ENCODE data around the gene SLC25A13.
"Not testable (repeated sequence)": the region's sequence is repeated elsewhere in the genome, so short reads cannot be mapped to it uniquely, and the experiment has no call there.

Gene SLC25A13

DNA sequence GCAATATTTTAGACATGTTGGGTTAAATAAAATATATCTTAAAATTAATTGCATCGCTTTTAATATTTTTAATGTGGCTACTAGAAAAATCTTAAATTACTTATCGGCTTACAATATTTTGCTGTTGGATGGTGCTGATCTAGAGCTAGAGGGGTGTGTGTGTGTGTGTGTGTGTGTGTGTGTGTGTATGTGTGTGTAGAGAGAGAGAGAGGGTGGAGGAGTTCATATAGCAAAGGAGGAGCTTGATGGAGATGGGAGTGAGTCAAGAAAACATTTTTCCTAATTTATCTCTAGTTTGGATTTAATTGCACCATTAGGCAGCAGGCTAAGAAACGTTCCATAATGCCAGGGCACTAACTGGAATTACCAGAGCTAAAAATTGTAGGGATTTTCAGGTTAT, 10.4 kb upstream of the SLC25A13 start:
- in situ Hi-C loops (cut with MboI; ENCODE audit: low pct_unique_long_range_greater_than_20kb, low sequenced_read_pairs, unreplicated experiment), result no loop called here
- TF ChIP-seq, protein P1, sequence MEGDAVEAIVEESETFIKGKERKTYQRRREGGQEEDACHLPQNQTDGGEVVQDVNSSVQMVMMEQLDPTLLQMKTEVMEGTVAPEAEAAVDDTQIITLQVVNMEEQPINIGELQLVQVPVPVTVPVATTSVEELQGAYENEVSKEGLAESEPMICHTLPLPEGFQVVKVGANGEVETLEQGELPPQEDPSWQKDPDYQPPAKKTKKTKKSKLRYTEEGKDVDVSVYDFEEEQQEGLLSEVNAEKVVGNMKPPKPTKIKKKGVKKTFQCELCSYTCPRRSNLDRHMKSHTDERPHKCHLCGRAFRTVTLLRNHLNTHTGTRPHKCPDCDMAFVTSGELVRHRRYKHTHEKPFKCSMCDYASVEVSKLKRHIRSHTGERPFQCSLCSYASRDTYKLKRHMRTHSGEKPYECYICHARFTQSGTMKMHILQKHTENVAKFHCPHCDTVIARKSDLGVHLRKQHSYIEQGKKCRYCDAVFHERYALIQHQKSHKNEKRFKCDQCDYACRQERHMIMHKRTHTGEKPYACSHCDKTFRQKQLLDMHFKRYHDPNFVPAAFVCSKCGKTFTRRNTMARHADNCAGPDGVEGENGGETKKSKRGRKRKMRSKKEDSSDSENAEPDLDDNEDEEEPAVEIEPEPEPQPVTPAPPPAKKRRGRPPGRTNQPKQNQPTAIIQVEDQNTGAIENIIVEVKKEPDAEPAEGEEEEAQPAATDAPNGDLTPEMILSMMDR (IDR thresholded peaks at IDR 0.05; ENCODE audit: extremely low read depth, insufficient read depth, missing control alignments), result no peak
- DNase-seq (ENCODE audit: low spot score), result no peak

DNA sequence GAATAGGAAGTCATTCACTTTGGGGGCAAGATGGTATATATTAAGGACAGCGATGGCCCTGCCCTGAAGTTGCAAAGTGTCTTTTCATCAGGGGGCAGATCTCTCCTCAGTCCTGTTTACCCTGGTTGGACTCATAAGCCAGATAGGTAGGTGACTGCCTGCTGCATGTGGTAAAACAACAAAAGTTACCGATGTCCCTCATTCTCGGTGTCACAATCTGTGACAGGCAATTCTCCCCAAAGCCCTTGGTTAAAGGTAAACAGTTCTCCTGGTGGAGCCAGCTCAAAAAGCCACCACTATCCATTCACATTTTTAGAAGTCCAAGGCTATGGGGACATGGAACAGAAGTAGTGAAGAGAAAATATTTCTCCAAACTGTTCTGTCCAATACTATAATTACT, 9.9 kb upstream of the SLC25A13 start:
- TF ChIP-seq, protein P1 (IDR thresholded peaks at IDR 0.05; ENCODE audit: extremely low read depth, insufficient read depth, missing control alignments), result no peak
- in situ Hi-C loops (cut with MboI; ENCODE audit: low pct_unique_long_range_greater_than_20kb, low sequenced_read_pairs, unreplicated experiment), result no loop called here
- DNase-seq (ENCODE audit: low spot score), result no peak

DNA sequence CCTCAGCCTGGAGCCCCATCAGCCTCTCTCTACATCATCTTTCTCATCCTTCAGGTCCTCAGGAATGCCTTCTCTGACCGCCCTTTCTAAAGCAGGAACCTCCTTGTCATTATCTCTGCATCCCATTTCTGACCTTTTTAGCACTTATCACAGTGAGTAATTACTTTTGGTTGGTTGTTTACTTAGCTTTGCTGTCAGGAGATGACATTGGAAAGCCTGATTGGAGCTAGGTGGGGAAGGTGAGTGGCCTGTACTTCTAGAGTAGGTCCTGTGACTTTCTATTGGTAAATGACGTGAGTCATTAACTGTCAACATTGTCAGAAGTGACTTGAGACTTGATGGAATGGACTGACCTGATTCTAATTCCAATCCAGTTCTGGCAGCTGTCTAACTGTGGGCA, 9.3 kb upstream of the SLC25A13 start:
- DNase-seq (ENCODE audit: low spot score), result no peak
- TF ChIP-seq, protein P1 (IDR thresholded peaks at IDR 0.05; ENCODE audit: extremely low read depth, insufficient read depth, missing control alignments), result no peak
- in situ Hi-C loops (cut with MboI; ENCODE audit: low pct_unique_long_range_greater_than_20kb, low sequenced_read_pairs, unreplicated experiment), result no loop called here

DNA sequence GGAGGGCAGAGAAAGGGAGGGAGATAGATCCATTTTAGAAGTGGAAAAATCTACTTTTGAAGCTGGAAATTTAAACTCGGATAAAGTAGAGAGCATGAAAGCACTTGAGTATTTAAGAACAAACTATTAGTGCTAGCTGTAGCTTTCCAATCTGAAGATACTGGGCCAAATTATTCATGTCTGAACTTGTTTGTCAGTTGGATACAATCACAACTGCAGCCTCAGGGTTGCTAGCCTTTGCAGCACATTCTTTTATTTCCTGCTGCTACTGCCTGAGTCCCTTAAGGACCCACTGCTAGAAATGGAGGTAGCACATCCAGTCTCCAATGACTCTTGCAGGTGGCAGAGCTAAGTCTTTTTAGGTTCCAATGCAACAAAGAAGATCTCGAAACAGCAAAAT, 8.3 kb upstream of the SLC25A13 start:
- no peak for DNase-seq (ENCODE audit: low spot score)
- in situ Hi-C loops (cut with MboI; ENCODE audit: low pct_unique_long_range_greater_than_20kb, low sequenced_read_pairs, unreplicated experiment), result no loop called here
- TF ChIP-seq, protein P1 (IDR thresholded peaks at IDR 0.05; ENCODE audit: extremely low read depth, insufficient read depth, missing control alignments), result no peak

DNA sequence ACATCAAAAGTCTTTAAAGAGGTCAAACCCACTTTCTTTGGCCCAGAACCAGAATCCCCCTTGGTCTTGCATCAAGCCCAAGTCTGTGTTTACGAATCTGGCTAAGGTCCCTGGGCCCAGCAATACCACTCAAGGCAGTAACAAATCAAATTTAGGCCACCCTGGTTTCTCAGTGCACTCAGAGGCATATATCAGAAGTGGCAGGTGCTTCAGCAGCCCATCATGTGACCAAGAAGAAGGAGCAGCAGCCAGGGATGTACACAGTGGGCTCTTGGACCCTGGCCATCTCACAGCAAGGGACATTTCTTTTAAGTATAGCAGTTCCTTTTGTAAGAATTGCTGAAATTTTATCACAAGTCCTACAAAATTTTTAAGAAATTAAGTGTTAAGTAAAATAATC, 7.3 kb upstream of the SLC25A13 start:
- TF ChIP-seq, protein P1 (IDR thresholded peaks at IDR 0.05; ENCODE audit: extremely low read depth, insufficient read depth, missing control alignments), result no peak
- DNase-seq (ENCODE audit: low spot score), result no peak
- in situ Hi-C loops (cut with MboI; ENCODE audit: low pct_unique_long_range_greater_than_20kb, low sequenced_read_pairs, unreplicated experiment), result no loop called here

DNA sequence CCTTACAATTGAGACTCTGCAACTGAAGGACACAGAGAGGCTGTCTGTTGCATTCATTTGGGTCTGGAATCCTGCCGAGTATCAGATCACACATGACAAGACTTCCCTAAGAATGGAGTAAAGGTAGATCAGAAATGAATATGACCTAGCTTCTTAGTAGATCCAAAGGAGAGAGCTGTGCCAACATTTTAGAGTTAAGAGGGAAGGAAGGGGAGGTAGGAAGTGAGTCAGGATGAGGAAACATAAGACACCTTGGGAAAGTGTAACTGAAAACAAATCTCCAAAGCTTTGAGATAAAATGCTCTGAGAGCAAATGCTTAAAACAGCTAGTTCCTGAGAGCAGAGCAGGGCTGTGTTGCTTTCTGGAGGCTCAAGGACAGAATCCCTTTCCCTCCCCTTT, 6.1 kb upstream of the SLC25A13 start:
- in situ Hi-C loops (cut with MboI; ENCODE audit: low pct_unique_long_range_greater_than_20kb, low sequenced_read_pairs, unreplicated experiment), result no loop called here
- DNase-seq (ENCODE audit: low spot score), result no peak
- TF ChIP-seq, protein P1 (IDR thresholded peaks at IDR 0.05; ENCODE audit: extremely low read depth, insufficient read depth, missing control alignments), result no peak

DNA sequence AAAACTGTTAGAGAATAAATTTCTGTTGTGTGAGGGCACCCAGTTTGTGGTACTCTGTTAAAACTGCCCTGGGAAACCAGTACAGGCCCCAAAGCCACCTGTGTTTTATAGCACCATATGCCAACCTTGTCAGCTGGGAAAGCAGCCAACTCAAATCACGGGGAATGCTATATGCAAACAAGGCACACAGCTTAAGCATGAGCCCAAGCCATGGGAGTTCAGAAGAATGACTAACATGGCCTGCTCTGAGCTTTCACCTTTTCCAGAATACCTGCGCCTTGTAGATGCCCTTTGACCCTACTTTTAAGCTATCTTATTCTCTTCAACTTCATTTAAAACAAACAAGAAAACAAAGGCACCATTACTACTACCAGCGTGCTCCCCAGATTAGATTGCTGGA, 5.5 kb upstream of the SLC25A13 start:
- in situ Hi-C loops (cut with MboI; ENCODE audit: low pct_unique_long_range_greater_than_20kb, low sequenced_read_pairs, unreplicated experiment), result no loop called here
- TF ChIP-seq, protein P1 (IDR thresholded peaks at IDR 0.05; ENCODE audit: extremely low read depth, insufficient read depth, missing control alignments), result no peak
- DNase-seq (ENCODE audit: low spot score), result no peak

DNA sequence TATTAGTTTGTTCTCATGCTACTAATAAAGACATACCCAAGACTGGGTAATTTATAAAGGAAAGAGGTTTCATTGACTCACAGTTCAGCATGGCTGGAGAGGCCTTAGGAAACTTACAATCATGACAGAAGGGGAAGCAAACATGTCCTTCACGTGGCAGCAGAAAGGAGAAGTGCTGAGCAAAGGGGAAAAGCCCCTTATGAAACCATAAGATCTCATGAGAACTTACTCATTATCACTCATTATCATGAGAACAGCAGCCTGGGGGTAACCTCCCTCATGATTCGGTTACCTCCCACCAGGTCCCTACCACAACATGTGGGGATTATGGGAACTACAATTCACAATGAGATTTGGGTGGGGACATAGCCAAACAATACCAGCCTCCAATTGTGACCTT, 4.9 kb upstream of the SLC25A13 start:
- in situ Hi-C loops (cut with MboI; ENCODE audit: low pct_unique_long_range_greater_than_20kb, low sequenced_read_pairs, unreplicated experiment), result not testable (repeated sequence)

More for the DNA sequence above, 4.9 kb upstream of the SLC25A13 start:
- DNase-seq (ENCODE audit: low spot score), result not testable (repeated sequence)
